HUDEP-2 (cell line): ENCODE data around the gene SLC35D2.
"Not testable (repeated sequence)": the region's sequence is repeated elsewhere in the genome, so short reads cannot be mapped to it uniquely, and the experiment has no call there.

Experiments
- DNase-seq, 76 experiments: peaks; one replicate each; lab custom pipeline; 2025; ENCODE audit not compliant: unreplicated experiment in 76 of 76; lab: John Stamatoyannopoulos, UW

Gene SLC35D2

GRCh38 chr9:96408409-96409280, 25.1 kb upstream of the SLC35D2 start:
- DNase-seq = no peak

- DNase-seq = no peak
These were observed 16.8 kb upstream of the SLC35D2 start for GRCh38 chr9:96400132-96400910.

GRCh38 chr9:96399325-96399633, 15.8 kb upstream of the SLC35D2 start:
- no peak for DNase-seq

GRCh38 chr9:96398582-96399324, 15.2 kb upstream of the SLC35D2 start:
- no peak for DNase-seq

GRCh38 chr9:96395964-96396363, 12.5 kb upstream of the SLC35D2 start:
- no peak for DNase-seq

GRCh38 chr9:96394832-96395496, 11.5 kb upstream of the SLC35D2 start:
- no peak for DNase-seq

- DNase-seq = no peak
These were observed 8.8 kb upstream of the SLC35D2 start for GRCh38 chr9:96392263-96392662.

GRCh38 chr9:96391021-96391765, 7.7 kb upstream of the SLC35D2 start:
- no peak for DNase-seq

- no peak for DNase-seq
These were observed 4.6 kb upstream of the SLC35D2 start for GRCh38 chr9:96388144-96388543.

- no peak for DNase-seq
These were observed 2.6 kb upstream of the SLC35D2 start for GRCh38 chr9:96386157-96386556.

GRCh38 chr9:96382839-96383164, 709 bp downstream of the SLC35D2 start:
- peak in 1 of 76 experiments; percentile 5 for DNase-seq

GRCh38 chr9:96382175-96382574, 1.3 kb downstream of the SLC35D2 start:
- DNase-seq = no peak

GRCh38 chr9:96381696-96382095, 1.8 kb downstream of the SLC35D2 start:
- DNase-seq = no peak

- DNase-seq = no peak
These were observed 2.4 kb downstream of the SLC35D2 start for GRCh38 chr9:96381125-96381524.

- DNase-seq = no peak
These were observed 4.0 kb downstream of the SLC35D2 start for GRCh38 chr9:96379461-96379860.

GRCh38 chr9:96378187-96378586, 5.3 kb downstream of the SLC35D2 start:
- no peak for DNase-seq

- no peak for DNase-seq
These were observed 6.3 kb downstream of the SLC35D2 start for GRCh38 chr9:96376891-96377874.

GRCh38 chr9:96375507-96375906, 8.0 kb downstream of the SLC35D2 start:
- DNase-seq = not testable (repeated sequence)

- no peak for DNase-seq
These were observed 15.6 kb downstream of the SLC35D2 start for GRCh38 chr9:96367943-96368342.
